ENCODE data around the gene SIAH1. TPM values are rescaled to one million over a fixed set of nuclear protein-coding genes. Genes with fewer than 3 reads are reported as not detected.
"Not testable (repeated sequence)": the region's sequence is repeated elsewhere in the genome, so short reads cannot be mapped to it uniquely, and the experiment has no call there.

SIAH1 gene
- total RNA-seq, 1 experiment from 2014 or later, result 18.6 TPM

DNA sequence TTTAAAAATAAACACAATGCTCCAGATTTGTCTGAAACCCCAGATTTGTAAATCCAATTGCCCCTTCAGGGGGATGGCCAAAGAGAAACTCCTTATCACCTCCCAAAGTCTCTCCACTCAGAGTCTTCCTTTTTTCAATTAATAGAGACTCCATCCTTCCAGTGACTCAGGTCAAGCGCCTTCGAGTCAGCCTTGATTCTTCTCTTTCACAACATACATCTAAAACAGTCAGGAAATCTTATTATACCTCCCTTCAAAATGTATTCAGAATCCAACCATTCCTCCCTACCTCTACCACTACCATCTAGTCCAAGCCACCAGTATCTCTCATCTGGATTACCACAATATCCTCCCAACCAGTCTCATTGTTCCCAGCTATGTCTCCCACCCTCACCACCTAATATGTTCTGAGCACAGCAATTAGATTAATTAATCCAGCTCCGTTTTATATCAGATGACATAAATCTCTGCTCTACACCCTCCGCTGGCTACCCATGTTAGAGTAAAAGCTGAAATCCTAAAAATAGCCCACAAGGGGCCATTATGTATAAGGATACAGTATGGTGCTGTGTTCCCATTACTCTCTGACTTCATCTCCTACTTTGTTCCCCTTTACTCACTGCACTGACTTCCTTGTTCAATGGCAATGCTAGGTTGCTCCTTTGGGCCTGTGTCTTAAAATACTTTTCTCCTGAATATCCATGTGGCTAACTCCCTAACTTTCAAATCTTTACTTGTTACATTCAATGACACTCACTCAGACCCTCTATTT lies 11.8 kb downstream of the SIAH1 start:
- no peaks in the 10 kb centered on the region for H3F3A ChIP-seq (ENCODE audit: insufficient read depth, low read depth)
- H2AFZ ChIP-seq, result no peak overlapping the region
- H3K9me3 ChIP-seq (ENCODE audit: insufficient read depth, low read depth), result no peaks in the 10 kb centered on the region
- H3K27me3 ChIP-seq (ENCODE audit: insufficient read depth, low read depth), result no peaks in the 10 kb centered on the region
- peaks cover 10% of the 10 kb centered on the region; the same call in 1 of the 2 replicates for H3K4me1 ChIP-seq (replicated peaks; ENCODE audit: insufficient read depth)
- intact Hi-C loops (cut with micrococcal nuclease; ENCODE audit: unreplicated experiment), result no loop called here
- BruUV-seq (replicated peaks), result no TSS peak
- H3K36me3 ChIP-seq (ENCODE audit: low read depth), result no peaks in the 10 kb centered on the region
- no peak for DNase-seq
- no peaks in the 10 kb centered on the region for H3K9me2 ChIP-seq (ENCODE audit: insufficient read depth)
- H3K4me3 ChIP-seq, result no peak overlapping the region
- no peak overlapping the region for H3K27ac ChIP-seq
- no peak overlapping the region for H3K4me2 ChIP-seq
- TF ChIP-seq EZH2 (IDR thresholded peaks at IDR 0.05; ENCODE audit: low read depth), result no peak
- no peak for TF ChIP-seq CTCF (conservative IDR thresholded peaks at IDR 0.05)
- CTCF ChIA-PET, result no interaction called here
- POLR2A ChIA-PET (ENCODE audit: unreplicated experiment), result no interaction called here
- peaks cover 17% of the 10 kb centered on the region for H4K20me1 ChIP-seq (ENCODE audit: insufficient read depth)
- H3K79me2 ChIP-seq (ENCODE audit: low read depth), result peaks cover 100% of the 10 kb centered on the region

GRCh38 chr16:48372744-48373143 lies 12.5 kb downstream of the SIAH1 start:
- H3K79me2 ChIP-seq (ENCODE audit: low read depth), result peaks cover 100% of the 10 kb centered on the region
- no peaks in the 10 kb centered on the region for H3K9me2 ChIP-seq (ENCODE audit: insufficient read depth)
- no peaks in the 10 kb centered on the region for H3K9me3 ChIP-seq (ENCODE audit: insufficient read depth, low read depth)
- POLR2A ChIA-PET (ENCODE audit: unreplicated experiment), result no interaction called here
- CTCF ChIA-PET, result no interaction called here
- peaks cover 17% of the 10 kb centered on the region for H3K4me1 ChIP-seq (replicated peaks; ENCODE audit: insufficient read depth)
- H3K27ac ChIP-seq, result no peak overlapping the region
- H3F3A ChIP-seq (ENCODE audit: insufficient read depth, low read depth), result no peaks in the 10 kb centered on the region; the same call in 1 of the 2 replicates
- H2AFZ ChIP-seq, result no peak overlapping the region
- TF ChIP-seq EZH2 (IDR thresholded peaks at IDR 0.05; ENCODE audit: low read depth), result no peak
- no peak for TF ChIP-seq CTCF (conservative IDR thresholded peaks at IDR 0.05)
- intact Hi-C loops (cut with micrococcal nuclease; ENCODE audit: unreplicated experiment), result no loop called here
- no peaks in the 10 kb centered on the region for H3K27me3 ChIP-seq (ENCODE audit: insufficient read depth, low read depth)
- H4K20me1 ChIP-seq (ENCODE audit: insufficient read depth), result peaks cover 12% of the 10 kb centered on the region
- BruUV-seq (replicated peaks), result no TSS peak
- DNase-seq, result no peak
- H3K4me3 ChIP-seq, result no peak overlapping the region
- no peak overlapping the region for H3K4me2 ChIP-seq
- no peaks in the 10 kb centered on the region for H3K36me3 ChIP-seq (ENCODE audit: low read depth)

DNA sequence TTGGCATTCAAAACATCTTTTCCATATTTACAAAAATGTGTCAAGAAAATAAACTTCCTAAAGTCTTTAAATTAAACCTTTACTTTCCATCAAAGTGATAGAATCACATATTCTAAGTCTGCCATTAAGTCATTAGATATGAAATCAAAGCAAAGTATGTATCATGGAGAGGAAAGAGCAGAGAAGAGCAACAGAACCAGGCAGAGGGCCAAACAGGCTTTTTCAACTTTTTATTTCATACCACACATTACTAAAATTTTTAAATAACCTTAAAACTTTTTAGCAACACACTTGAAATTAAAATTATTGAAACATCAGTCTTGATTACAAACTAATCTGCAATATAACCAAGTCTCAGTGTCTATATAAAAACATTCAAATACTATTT lies 13.8 kb downstream of the SIAH1 start:
- Histone ChIP-seq H2AFZ (no peak overlapping the region), H3K4me3 (no peak overlapping the region), H3K9me2 (ENCODE audit: insufficient read depth) (no peaks in the 10 kb centered on the region), H3K4me1 (replicated peaks; ENCODE audit: insufficient read depth) (peaks cover 29% of the 10 kb centered on the region), H3K4me2 (no peak overlapping the region), H3F3A (ENCODE audit: insufficient read depth, low read depth) (peaks cover 7% of the 10 kb centered on the region; the same call in 1 of the 2 replicates), H3K36me3 (ENCODE audit: low read depth) (no peaks in the 10 kb centered on the region), H3K9me3 (ENCODE audit: insufficient read depth, low read depth) (no peaks in the 10 kb centered on the region), H3K27ac (no peak overlapping the region), H3K79me2 (ENCODE audit: low read depth) (peaks cover 97% of the 10 kb centered on the region), H4K20me1 (ENCODE audit: insufficient read depth) (peaks cover 4% of the 10 kb centered on the region; the same call in 1 of the 2 replicates), H3K27me3 (ENCODE audit: insufficient read depth, low read depth) (no peaks in the 10 kb centered on the region)
- ChIA-PET POLR2A (ENCODE audit: unreplicated experiment) (no interaction called here), CTCF (no interaction called here)
- intact Hi-C loops (cut with micrococcal nuclease; ENCODE audit: unreplicated experiment), result no loop called here
- BruUV-seq (replicated peaks), result no TSS peak
- no peak for DNase-seq
- TF ChIP-seq CTCF (conservative IDR thresholded peaks at IDR 0.05) (no peak), EZH2 (IDR thresholded peaks at IDR 0.05; ENCODE audit: low read depth) (no peak)

GRCh38 chr16:48370668-48371392 lies 14.4 kb downstream of the SIAH1 start:
- H3K4me2 ChIP-seq; H3K36me3 ChIP-seq (ENCODE audit: low read depth); CTCF ChIA-PET; H3K4me3 ChIP-seq; H3K27me3 ChIP-seq (ENCODE audit: insufficient read depth, low read depth); H3K9me3 ChIP-seq (ENCODE audit: insufficient read depth, low read depth); H4K20me1 ChIP-seq (ENCODE audit: insufficient read depth); H2AFZ ChIP-seq; DNase-seq; H3K9me2 ChIP-seq (ENCODE audit: insufficient read depth); intact Hi-C loops (cut with micrococcal nuclease; ENCODE audit: unreplicated experiment); BruUV-seq (replicated peaks); H3K27ac ChIP-seq; POLR2A ChIA-PET (ENCODE audit: unreplicated experiment): not testable (repeated sequence)
- peaks cover 29% of the 10 kb centered on the region for H3K4me1 ChIP-seq (replicated peaks; ENCODE audit: insufficient read depth)
- H3K79me2 ChIP-seq (ENCODE audit: low read depth), result peaks cover 95% of the 10 kb centered on the region
- H3F3A ChIP-seq (ENCODE audit: insufficient read depth, low read depth), result peaks cover 12% of the 10 kb centered on the region; the same call in 1 of the 2 replicates

Data from PC-9 (cell line).